Measurements from ENCODE around the gene REPS1. TPM values are rescaled to one million over a fixed set of nuclear protein-coding genes. Genes with fewer than 3 reads are reported as not detected.
A peak's percentile ranks its signal among the peaks of the same experiment; 100 is the strongest.

REPS1 gene
- total RNA-seq, 1 experiment from 2014 or later, result 66.7 TPM

GRCh38 chr6:138970159-138970558 lies 17.9 kb downstream of the REPS1 start:
- Histone ChIP-seq H3K36me3 (no peaks in the 10 kb centered on the region), H3K27ac (peak overlapping the region; percentile 98; the same call in 1 of the 2 replicates), H3K4me3 (no peak overlapping the region), H3K4me1 (peaks cover 47% of the 10 kb centered on the region), H3K27me3 (no peaks in the 10 kb centered on the region), H3K9me3 (replicated peaks) (no peaks in the 10 kb centered on the region)
- no peak for DNase-seq

GRCh38 chr6:138966870-138967269 lies 21.2 kb downstream of the REPS1 start:
- H3K27me3 ChIP-seq, result no peaks in the 10 kb centered on the region

GRCh38 chr6:138965971-138966370 lies 22.1 kb downstream of the REPS1 start:
- Histone ChIP-seq H3K4me3 (no peak overlapping the region), H3K9me3 (replicated peaks) (no peaks in the 10 kb centered on the region), H3K36me3 (no peaks in the 10 kb centered on the region), H3K27ac (no peak overlapping the region), H3K4me1 (peaks cover 11% of the 10 kb centered on the region), H3K27me3 (no peaks in the 10 kb centered on the region)
- no peak for DNase-seq

More at GRCh38 chr6:138966870-138967269, 21.2 kb downstream of the REPS1 start:
- Histone ChIP-seq H3K36me3 (no peaks in the 10 kb centered on the region), H3K4me1 (peaks cover 20% of the 10 kb centered on the region), H3K4me3 (no peak overlapping the region), H3K27ac (no peak overlapping the region), H3K9me3 (replicated peaks) (no peaks in the 10 kb centered on the region)
- DNase-seq, result no peak

DNA sequence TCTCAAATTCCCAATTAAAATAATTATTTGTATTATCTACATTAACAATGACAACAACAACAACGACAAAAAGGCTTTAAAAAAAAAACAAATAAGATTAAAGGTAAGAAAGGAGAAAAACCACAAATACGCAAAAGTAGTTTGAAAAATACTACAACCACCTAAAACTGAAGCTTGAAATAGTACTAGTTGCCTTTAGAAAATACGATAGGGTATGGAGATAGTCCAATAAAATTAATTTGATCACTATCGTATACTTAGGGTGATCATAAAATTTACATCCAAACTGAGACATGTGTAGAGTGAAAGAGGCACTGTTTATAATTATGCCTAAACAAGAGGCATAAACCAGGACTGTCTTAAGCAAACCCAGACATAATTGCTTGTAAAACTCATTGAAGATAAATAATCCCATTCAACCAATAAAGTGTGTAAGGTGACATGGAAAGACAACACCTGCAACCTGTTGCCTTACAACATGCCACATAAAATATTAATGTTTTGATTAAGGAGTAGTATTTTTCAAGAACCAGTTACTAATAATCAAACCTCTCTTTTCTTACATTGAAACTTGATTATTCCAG lies 22.7 kb downstream of the REPS1 start:
- H3K4me3 ChIP-seq, result no peak overlapping the region
- no peaks in the 10 kb centered on the region for H3K9me3 ChIP-seq (replicated peaks)
- no peaks in the 10 kb centered on the region for H3K27me3 ChIP-seq
- no peak for DNase-seq
- H3K4me1 ChIP-seq, result peaks cover 5% of the 10 kb centered on the region; the same call in 1 of the 2 replicates
- no peak overlapping the region for H3K27ac ChIP-seq
- no peaks in the 10 kb centered on the region for H3K36me3 ChIP-seq

DNA sequence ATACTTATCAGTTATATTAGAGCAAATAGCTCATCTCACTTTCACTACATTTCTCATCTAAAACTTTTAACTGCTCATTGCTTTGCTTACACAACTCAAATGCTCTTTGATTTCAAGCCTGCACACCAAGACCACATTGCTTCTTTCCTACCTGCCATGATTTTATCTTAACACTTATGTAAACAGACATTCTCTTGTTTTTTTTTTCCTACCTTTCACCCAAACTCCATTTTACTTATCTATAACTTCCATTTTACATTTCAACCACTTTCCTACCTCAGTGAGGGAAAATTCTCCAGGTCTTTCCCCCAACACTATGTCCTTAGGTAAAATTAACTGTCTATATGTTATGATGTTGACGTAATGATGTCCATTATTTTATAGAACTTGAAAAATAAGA lies 24.0 kb downstream of the REPS1 start:
- H3K27me3 ChIP-seq, result no peaks in the 10 kb centered on the region

GRCh38 chr6:138963531-138963930 lies 24.5 kb downstream of the REPS1 start:
- H3K4me3 ChIP-seq, result no peak overlapping the region
- no peaks in the 10 kb centered on the region for H3K36me3 ChIP-seq
- no peak overlapping the region for H3K27ac ChIP-seq
- no peaks in the 10 kb centered on the region for H3K9me3 ChIP-seq (replicated peaks)
- no peak for DNase-seq
- H3K27me3 ChIP-seq, result no peaks in the 10 kb centered on the region
- H3K4me1 ChIP-seq, result peaks cover 4% of the 10 kb centered on the region; the same call in 1 of the 2 replicates

More for the DNA sequence above, 24.0 kb downstream of the REPS1 start:
- no peak for DNase-seq
- no peaks in the 10 kb centered on the region for H3K36me3 ChIP-seq
- peaks cover 4% of the 10 kb centered on the region; the same call in 1 of the 2 replicates for H3K4me1 ChIP-seq
- no peak overlapping the region for H3K27ac ChIP-seq
- H3K4me3 ChIP-seq, result no peak overlapping the region
- no peaks in the 10 kb centered on the region for H3K9me3 ChIP-seq (replicated peaks)

- H3K27ac ChIP-seq, result no peak overlapping the region
- no peak overlapping the region for H3K4me3 ChIP-seq
- H3K27me3 ChIP-seq, result no peaks in the 10 kb centered on the region
- no peak for DNase-seq
- no peaks in the 10 kb centered on the region for H3K9me3 ChIP-seq (replicated peaks)
- peaks cover 4% of the 10 kb centered on the region; the same call in 1 of the 2 replicates for H3K4me1 ChIP-seq
- no peaks in the 10 kb centered on the region for H3K36me3 ChIP-seq
Measured at GRCh38 chr6:138963119-138963518, 24.9 kb downstream of the REPS1 start.

DNA sequence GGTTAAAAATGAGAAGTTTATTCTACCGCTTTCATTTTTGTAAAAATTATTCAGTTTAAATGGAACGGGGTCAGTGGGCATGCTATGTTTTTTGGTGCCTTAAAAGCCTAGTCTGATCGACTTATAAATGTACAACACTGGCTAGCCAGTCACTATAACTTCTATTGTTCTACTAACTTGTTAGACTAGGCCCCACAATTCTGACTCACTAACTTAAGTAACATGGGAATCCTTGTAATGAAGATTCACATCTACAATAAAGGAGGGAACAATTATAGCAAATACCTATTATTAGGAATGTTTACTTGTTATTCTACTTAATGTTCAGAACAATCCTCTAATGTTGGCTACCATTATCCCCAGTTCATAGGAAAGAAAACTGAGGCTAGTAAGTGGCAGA lies 28.5 kb downstream of the REPS1 start:
- no peak overlapping the region for H3K27ac ChIP-seq
- no peaks in the 10 kb centered on the region for H3K27me3 ChIP-seq
- H3K4me1 ChIP-seq, result no peaks in the 10 kb centered on the region
- no peaks in the 10 kb centered on the region; the same call in 1 of the 2 replicates for H3K36me3 ChIP-seq
- H3K9me3 ChIP-seq (replicated peaks), result no peaks in the 10 kb centered on the region
- H3K4me3 ChIP-seq, result no peak overlapping the region
- no peak for DNase-seq

DNA sequence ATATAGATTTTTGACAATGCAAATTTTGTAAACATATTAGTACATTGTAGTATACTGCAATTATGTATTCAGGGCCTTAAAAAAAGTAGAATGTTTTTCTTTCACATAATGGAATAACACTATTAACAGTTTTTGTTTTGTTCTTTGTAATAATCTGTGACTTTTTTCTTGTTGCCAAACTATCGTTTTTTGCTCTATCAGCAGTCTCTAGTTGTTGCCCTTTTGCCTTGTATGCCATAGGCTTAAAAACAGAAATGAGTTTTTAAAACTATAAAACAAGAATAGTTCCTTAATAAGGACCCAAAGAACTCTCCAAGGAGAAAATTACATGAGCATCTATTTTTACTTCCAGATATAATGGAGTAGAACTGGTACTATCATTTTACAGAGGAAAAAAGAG lies 29.5 kb downstream of the REPS1 start:
- no peaks in the 10 kb centered on the region for H3K4me1 ChIP-seq
- DNase-seq, result no peak
- no peak overlapping the region for H3K4me3 ChIP-seq
- no peaks in the 10 kb centered on the region; the same call in 1 of the 2 replicates for H3K36me3 ChIP-seq
- no peak overlapping the region for H3K27ac ChIP-seq
- no peaks in the 10 kb centered on the region for H3K9me3 ChIP-seq (replicated peaks)
- no peaks in the 10 kb centered on the region for H3K27me3 ChIP-seq

DNA sequence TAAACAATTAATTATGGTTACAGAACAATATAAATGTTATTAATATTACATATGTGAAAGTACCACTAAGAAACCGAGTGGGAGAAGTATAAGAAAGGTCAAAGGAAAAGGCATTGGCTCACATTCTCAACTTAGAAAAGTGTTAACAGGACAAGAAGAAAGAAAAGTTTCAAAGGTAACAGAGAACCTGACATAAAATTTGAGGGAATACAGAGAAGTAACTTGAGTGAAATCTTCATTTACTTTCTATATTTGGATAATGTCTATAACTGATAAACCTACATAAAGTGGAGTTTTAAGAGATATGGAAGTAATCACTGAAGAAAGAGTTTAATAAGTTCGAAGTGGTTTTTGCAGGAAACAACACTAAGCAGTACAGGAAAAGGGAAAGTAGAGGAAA lies 30.1 kb downstream of the REPS1 start:
- H3K36me3 ChIP-seq, result no peaks in the 10 kb centered on the region; the same call in 1 of the 2 replicates
- no peaks in the 10 kb centered on the region for H3K4me1 ChIP-seq
- H3K27me3 ChIP-seq, result no peaks in the 10 kb centered on the region
- H3K4me3 ChIP-seq, result no peak overlapping the region
- H3K27ac ChIP-seq, result no peak overlapping the region
- DNase-seq, result no peak
- H3K9me3 ChIP-seq (replicated peaks), result no peaks in the 10 kb centered on the region

GRCh38 chr6:138957484-138957883 lies 30.6 kb downstream of the REPS1 start:
- H3K4me3 ChIP-seq, result no peak overlapping the region
- no peak for DNase-seq
- no peak overlapping the region for H3K27ac ChIP-seq
- H3K9me3 ChIP-seq (replicated peaks), result no peaks in the 10 kb centered on the region
- H3K36me3 ChIP-seq, result no peaks in the 10 kb centered on the region; the same call in 1 of the 2 replicates
- no peaks in the 10 kb centered on the region for H3K4me1 ChIP-seq
- no peaks in the 10 kb centered on the region for H3K27me3 ChIP-seq

DNA sequence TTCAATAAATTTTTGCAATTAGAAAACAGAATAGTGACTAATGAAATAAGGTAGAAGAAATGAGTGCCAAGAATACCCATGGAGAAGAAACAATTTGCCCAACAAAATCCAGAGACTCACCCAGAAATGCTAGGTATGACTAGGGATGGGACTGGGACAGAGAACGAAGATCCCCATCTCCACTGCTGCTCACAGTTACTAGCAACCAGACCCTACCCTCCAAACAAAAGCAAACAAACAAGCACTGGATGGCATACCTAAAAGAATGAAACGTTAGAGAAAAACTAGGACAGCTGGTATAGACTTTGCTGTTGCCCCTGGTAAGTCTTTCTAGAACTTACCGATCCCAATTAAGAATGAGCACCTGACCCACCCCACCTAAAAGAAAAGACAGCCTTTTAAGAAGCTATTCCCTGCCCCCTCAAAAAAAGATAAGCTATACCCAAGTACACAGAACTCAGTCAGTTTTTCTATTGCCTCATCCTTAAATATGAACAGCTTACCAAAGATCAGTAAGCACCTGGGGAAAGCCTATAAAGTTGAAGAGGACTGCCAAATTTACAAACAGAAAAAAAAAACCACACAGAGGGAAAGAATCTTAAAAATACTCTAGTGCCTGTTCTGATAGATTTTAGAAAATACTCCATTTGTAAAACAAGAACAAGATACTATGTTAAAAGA lies 31.7 kb downstream of the REPS1 start:
- Histone ChIP-seq H3K27me3 (no peaks in the 10 kb centered on the region), H3K4me3 (no peak overlapping the region), H3K9me3 (replicated peaks) (no peaks in the 10 kb centered on the region), H3K4me1 (no peaks in the 10 kb centered on the region), H3K36me3 (no peaks in the 10 kb centered on the region; the same call in 1 of the 2 replicates), H3K27ac (no peak overlapping the region)
- no peak for DNase-seq

DNA sequence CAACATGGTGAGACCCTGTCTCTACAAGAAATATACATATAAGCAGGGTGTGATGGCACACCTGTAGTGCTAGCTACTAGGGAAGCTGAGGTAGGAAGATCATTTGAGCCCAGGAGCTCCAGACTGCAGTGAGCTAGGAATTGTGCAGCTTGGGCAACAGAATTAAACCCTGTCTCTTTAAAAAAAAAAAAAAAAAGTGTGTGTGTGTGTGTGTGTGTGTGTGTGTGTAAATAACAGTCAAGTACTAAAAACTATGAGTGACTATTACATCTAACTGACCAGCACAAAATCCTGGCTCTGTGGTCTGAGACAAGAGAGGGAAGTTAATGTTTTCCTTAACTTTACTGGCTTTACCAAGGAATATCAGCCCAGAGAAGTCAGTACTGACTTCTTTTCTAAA lies 32.8 kb downstream of the REPS1 start:
- no peaks in the 10 kb centered on the region; the same call in 1 of the 2 replicates for H3K36me3 ChIP-seq
- H3K4me3 ChIP-seq, result no peak overlapping the region
- H3K4me1 ChIP-seq, result no peaks in the 10 kb centered on the region
- no peaks in the 10 kb centered on the region for H3K9me3 ChIP-seq (replicated peaks)
- no peaks in the 10 kb centered on the region for H3K27me3 ChIP-seq
- no peak for DNase-seq
- no peak overlapping the region for H3K27ac ChIP-seq

GRCh38 chr6:138953451-138953850 lies 34.6 kb downstream of the REPS1 start:
- no peak overlapping the region for H3K4me3 ChIP-seq
- DNase-seq, result no peak
- no peaks in the 10 kb centered on the region for H3K27me3 ChIP-seq
- no peaks in the 10 kb centered on the region for H3K4me1 ChIP-seq
- no peak overlapping the region for H3K27ac ChIP-seq
- no peaks in the 10 kb centered on the region; the same call in 1 of the 2 replicates for H3K36me3 ChIP-seq
- no peaks in the 10 kb centered on the region for H3K9me3 ChIP-seq (replicated peaks)

DNA sequence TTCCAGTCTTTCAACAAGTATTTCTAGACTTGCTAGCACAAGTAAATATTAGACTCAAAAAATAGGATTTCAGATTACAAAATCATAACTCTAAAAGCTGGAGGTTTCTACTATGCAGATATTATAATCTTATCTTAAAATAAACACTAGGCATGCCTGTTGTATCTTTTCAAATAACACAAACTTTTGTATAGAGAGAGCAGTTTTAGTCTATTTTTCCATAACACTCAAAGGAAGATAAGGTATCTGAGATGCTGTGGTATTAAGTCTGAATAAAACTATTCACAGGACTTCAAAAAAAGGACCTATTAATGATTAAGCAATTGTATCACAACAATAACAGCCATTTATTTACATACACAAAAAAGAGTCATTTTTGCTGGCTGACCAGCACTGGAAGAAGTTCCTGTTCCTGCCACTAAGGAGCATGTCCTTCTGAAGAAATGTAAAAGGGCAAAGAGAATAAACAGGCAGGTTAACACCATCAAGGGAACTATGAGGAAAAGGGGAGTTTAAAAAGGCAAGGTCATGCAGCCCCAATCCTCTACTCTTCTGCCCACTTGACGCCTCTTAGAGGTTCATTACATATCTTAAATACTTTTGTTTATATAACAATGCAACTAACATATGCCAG lies 39.4 kb downstream of the REPS1 start:
- Histone ChIP-seq H3K36me3 (peaks cover 18% of the 10 kb centered on the region), H3K27me3 (no peaks in the 10 kb centered on the region), H3K9me3 (replicated peaks) (no peaks in the 10 kb centered on the region), H3K27ac (no peak overlapping the region), H3K4me3 (no peak overlapping the region), H3K4me1 (no peaks in the 10 kb centered on the region)
- no peak for DNase-seq
